GM08714 (cell line): ENCODE measurements around the gene UNC79.

ENCODE experiments used
- H3K4me3 ChIP-seq: fragments of 200-500 bp; sonication (Bioruptor generic); 2 replicates; pipeline ENCODE4 v1.5.1; 2014; ENCODE audit warnings: mild to moderate bottlenecking, low read length, inconsistent platforms
- ZNF274 ChIP-seq: IDR thresholded peaks from 2 replicates; pipeline ENCODE4 v1.6.1; 2012; ENCODE audit warnings: mild to moderate bottlenecking, low read depth, low read length

Gene UNC79

GRCh38 chr14:93743270-93744060 is 312.7 kb downstream of the UNC79 start:
- no peak for TF ChIP-seq ZNF274

GRCh38 chr14:93744176-93744575 is 313.4 kb downstream of the UNC79 start:
- H3K4me3 ChIP-seq = no peak overlapping the region
- no peak for TF ChIP-seq ZNF274

More at GRCh38 chr14:93743270-93744060, 312.7 kb downstream of the UNC79 start:
- H3K4me3 ChIP-seq = no peak overlapping the region

GRCh38 chr14:93744876-93745275 is 314.1 kb downstream of the UNC79 start:
- H3K4me3 ChIP-seq = no peak overlapping the region
- TF ChIP-seq ZNF274 = no peak

GRCh38 chr14:93745603-93746273 is 315.0 kb downstream of the UNC79 start:
- no peak overlapping the region for H3K4me3 ChIP-seq
- no peak for TF ChIP-seq ZNF274

GRCh38 chr14:93747102-93747501 is 316.4 kb downstream of the UNC79 start:
- TF ChIP-seq ZNF274 = no peak
- no peak overlapping the region for H3K4me3 ChIP-seq

- H3K4me3 ChIP-seq = no peak overlapping the region
- TF ChIP-seq ZNF274 = no peak
Observed at GRCh38 chr14:93747560-93747959, 316.8 kb downstream of the UNC79 start.

GRCh38 chr14:93748208-93749075 is 317.7 kb downstream of the UNC79 start:
- TF ChIP-seq ZNF274 = no peak
- no peak overlapping the region for H3K4me3 ChIP-seq

- no peak for TF ChIP-seq ZNF274
Observed at GRCh38 chr14:93749076-93749420, 318.3 kb downstream of the UNC79 start.

GRCh38 chr14:93751946-93752655 is 321.4 kb downstream of the UNC79 start:
- TF ChIP-seq ZNF274 = no peak
- H3K4me3 ChIP-seq = no peak overlapping the region

More at GRCh38 chr14:93749076-93749420, 318.3 kb downstream of the UNC79 start:
- H3K4me3 ChIP-seq = no peak overlapping the region

GRCh38 chr14:93752980-93753561 is 322.3 kb downstream of the UNC79 start:
- no peak for TF ChIP-seq ZNF274
- no peak overlapping the region for H3K4me3 ChIP-seq

GRCh38 chr14:93753647-93754046 is 322.9 kb downstream of the UNC79 start:
- no peak overlapping the region for H3K4me3 ChIP-seq
- no peak for TF ChIP-seq ZNF274

GRCh38 chr14:93757206-93757605 is 326.5 kb downstream of the UNC79 start:
- no peak for TF ChIP-seq ZNF274
- no peak overlapping the region for H3K4me3 ChIP-seq
